Measurements from ENCODE around the gene KCNH1.

Gene KCNH1

DNA sequence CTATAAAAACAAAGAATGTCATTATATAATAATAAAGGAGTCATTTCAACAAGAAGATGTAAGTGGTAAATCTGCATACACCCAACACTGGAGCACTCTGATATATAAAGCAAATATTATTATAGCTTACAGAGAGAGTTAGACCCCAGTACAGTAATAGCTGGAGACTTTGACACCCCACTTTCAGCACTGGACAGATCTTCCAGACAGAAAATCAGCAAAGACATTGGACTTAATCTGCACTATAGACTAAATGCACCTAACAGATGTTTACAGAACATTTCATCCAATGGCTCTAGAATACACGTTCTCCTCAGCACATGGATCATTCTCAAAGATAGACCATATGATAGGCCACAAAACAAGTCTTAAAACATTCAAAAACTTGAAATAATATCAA, 20.0 kb upstream of the KCNH1 start:
- TF ChIP-seq, protein P1, sequence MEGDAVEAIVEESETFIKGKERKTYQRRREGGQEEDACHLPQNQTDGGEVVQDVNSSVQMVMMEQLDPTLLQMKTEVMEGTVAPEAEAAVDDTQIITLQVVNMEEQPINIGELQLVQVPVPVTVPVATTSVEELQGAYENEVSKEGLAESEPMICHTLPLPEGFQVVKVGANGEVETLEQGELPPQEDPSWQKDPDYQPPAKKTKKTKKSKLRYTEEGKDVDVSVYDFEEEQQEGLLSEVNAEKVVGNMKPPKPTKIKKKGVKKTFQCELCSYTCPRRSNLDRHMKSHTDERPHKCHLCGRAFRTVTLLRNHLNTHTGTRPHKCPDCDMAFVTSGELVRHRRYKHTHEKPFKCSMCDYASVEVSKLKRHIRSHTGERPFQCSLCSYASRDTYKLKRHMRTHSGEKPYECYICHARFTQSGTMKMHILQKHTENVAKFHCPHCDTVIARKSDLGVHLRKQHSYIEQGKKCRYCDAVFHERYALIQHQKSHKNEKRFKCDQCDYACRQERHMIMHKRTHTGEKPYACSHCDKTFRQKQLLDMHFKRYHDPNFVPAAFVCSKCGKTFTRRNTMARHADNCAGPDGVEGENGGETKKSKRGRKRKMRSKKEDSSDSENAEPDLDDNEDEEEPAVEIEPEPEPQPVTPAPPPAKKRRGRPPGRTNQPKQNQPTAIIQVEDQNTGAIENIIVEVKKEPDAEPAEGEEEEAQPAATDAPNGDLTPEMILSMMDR (conservative IDR thresholded peaks at IDR 0.05; ENCODE audit: low read depth, low read length) = no peak
- DNase-seq (ENCODE audit: low read depth) = no peak
- no peak overlapping the region for H3K4me3 ChIP-seq (ENCODE audit: low read length)

DNA sequence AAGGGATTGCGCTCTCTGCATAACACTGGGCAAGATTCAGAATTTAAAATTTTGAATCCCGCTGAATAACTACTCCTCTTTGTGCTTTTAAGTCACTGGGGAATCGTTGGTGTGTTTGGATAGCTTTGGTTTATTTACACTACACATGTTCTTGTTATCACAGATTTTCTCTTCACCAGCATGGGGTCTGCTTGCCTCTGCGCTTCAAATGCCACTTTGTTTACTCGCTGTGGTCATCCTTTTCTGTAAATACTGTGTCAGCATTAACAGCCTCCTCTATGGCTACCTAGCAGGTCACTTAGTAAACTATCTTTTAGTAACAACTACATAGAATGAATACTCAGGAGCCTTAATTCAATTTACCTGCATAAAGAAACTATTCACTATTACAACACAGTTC, 14.4 kb upstream of the KCNH1 start:
- H3K4me3 ChIP-seq (ENCODE audit: low read length) = no peak overlapping the region
- TF ChIP-seq, protein P1 (conservative IDR thresholded peaks at IDR 0.05; ENCODE audit: low read depth, low read length) = no peak
- DNase-seq (ENCODE audit: low read depth) = no peak

DNA sequence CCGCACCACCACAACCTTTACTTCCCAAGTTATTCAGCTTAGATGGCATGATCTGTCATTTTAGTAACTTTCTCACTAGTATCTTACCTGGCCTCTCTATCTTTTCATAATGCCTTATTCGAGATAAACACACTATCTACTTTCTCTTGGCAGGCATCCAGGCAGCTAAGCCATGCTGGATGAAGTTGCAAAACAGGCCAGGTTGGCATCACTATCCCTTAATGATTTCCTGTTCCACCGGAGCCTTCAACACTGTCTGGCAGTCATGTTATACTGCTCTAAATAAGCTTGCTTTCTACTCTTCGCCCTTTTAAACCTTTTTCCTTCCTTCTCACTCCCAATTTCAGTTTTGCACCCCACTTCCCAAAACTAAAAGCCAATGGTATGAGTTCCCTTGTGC, 12.0 kb upstream of the KCNH1 start:
- no peak overlapping the region for H3K4me3 ChIP-seq (ENCODE audit: low read length)
- DNase-seq (ENCODE audit: low read depth) = no peak
- TF ChIP-seq, protein P1 (conservative IDR thresholded peaks at IDR 0.05; ENCODE audit: low read depth, low read length) = no peak

DNA sequence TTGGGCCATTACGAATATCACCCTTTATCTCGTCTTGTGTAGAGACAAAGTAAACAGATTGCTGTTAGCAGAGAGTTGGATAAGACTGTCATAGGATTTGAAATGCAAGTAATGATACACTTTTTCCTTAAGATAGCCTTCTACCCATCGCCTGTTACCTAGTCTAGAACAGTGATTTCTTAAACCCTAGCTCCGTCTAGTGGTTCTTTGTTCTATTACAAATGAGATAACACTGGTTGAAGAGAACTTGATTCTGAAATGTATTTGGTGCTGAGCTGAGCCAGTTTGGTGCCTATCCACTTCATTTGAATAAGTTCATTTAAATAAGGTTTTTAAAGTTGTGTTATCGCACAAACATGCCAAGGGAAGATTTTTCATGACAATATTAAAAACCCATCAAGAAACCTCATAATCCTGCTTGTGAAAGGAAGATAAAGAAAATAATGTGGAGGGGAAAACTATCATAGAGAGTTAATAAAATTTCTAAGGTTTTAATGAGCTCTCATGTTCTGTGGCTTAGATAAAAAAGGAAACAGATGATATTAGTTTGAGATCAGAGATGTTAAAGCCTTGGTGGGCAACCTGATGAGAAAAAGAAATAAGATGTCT, 1.5 kb upstream of the KCNH1 start:
- DNase-seq (ENCODE audit: low read depth) = peak; percentile 14
- TF ChIP-seq, protein P1 (conservative IDR thresholded peaks at IDR 0.05; ENCODE audit: low read depth, low read length) = peak; percentile 76
- no peak overlapping the region for H3K4me3 ChIP-seq (ENCODE audit: low read length)

DNA sequence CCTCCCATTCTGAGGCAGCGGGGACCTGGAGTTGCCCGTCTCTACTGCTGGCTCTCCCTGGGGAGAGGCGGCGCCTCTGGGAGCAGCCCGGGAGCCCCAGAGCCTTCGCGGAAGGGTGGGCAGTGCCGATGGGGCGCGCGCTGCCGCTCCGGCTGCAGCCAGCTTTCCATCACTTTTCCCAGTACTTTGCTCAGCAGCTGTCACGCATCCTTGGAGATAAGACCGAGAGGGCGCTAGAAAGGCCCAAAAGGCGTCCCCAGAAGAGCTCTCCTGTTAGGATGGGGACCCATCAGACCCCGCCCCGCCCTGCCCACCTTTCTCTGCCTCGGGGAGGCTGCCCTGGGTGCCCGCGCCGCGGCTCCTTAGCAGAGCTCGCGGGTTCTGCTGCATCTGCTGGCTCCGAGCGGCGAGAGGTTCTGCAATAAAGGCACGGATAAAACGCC, 534 bp downstream of the KCNH1 start:
- TF ChIP-seq, protein P1 (conservative IDR thresholded peaks at IDR 0.05; ENCODE audit: low read depth, low read length) = no peak
- DNase-seq (ENCODE audit: low read depth) = no peak
- peak overlapping the region; percentile 45 for H3K4me3 ChIP-seq (ENCODE audit: low read length)

DNA sequence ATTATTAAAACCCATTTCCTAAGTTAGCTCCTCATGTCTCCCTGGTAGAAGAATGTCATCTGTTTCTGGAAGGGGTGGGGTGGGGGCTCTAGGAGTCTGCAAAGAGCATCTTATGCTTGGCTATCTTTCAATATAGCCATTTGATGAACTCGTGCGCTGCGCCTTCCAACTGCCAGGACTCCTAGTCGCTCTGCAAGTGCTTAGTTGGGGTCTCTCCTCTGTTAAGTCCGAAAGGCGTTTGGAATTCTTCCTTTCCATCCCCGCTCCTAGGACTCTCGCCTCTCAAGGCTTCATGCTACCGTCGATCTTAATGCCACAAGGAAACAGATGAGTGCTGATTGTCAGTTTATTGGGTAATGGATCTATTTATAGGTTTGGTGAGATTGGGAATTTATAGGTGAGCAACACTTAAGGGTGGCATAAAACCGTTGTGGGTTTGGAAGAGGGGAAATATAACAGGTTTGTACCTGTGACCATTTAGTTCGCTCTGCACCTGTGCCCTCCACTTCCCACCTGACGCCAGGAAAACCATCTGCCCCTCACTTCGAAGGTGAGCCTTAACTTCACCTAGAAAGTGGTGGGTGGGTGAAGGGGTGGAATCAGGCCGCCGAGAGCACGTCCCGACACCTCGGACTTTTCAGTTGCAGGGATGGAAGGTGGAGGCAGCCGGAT, 1.1 kb downstream of the KCNH1 start:
- TF ChIP-seq, protein P1 (conservative IDR thresholded peaks at IDR 0.05; ENCODE audit: low read depth, low read length) = no peak
- H3K4me3 ChIP-seq (ENCODE audit: low read length) = peak overlapping the region; percentile 45
- DNase-seq (ENCODE audit: low read depth) = no peak

DNA sequence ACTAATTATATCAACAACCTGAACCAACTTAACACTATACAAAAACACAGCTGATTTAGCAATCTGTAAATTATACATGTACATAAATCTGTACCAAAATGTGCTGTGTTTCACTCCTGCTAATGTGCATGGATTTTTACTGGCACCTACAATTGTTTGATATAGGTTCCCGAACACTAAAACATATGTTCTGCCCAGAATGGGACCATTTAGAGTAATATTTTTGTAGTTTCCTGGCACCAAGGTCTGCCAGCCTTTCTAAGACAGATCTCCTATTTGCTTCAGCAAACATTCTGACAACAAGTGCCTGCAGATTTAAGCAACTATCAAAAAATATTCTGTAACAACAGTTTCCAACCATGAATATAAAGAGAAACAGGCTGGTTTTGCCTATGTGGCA, 4.2 kb downstream of the KCNH1 start:
- TF ChIP-seq, protein P1 (conservative IDR thresholded peaks at IDR 0.05; ENCODE audit: low read depth, low read length) = no peak
- no peak for DNase-seq (ENCODE audit: low read depth)

More for the DNA sequence above, 4.2 kb downstream of the KCNH1 start:
- H3K4me3 ChIP-seq (ENCODE audit: low read length) = no peak overlapping the region

All from retinal pigment epithelial cell (primary cell).